Panc1 (cell line): ENCODE results near the gene MED12L. TPM values are rescaled to one million over a fixed set of nuclear protein-coding genes. Genes with fewer than 3 reads are reported as not detected.

Experiments used
- ATAC-seq: fragments of 200-7000 bp; cut with Tn5 transposase; 2 replicates; pipeline ENCODE4 v1.9.1; 2020; ENCODE audit warnings: mild to moderate bottlenecking, moderate library complexity
- BruUV-seq: library from RNA; stranded (reverse); fragments of 400-500 nt; replicated peaks from 2 replicates; lab custom pipeline; 2021; lab: Mats Ljungman, UMichigan
- CTCF ChIA-PET: fragments of 300-600 bp; sonication (Branson Sonifier 250); formaldehyde crosslinking; loops from one replicate; lab custom pipeline; 2022; ENCODE audit warnings: antibody characterized with exemption; lab: Charles Lee
- POLR2A ChIA-PET: fragments of 300-600 bp; sonication (Branson Sonifier 250); formaldehyde crosslinking; loops from one replicate; lab custom pipeline; 2022; ENCODE audit warnings: antibody characterized with exemption; lab: Charles Lee
- DNase-seq: peaks from one replicate; pipeline ENCODE4 v3.0.0-alpha.2; 2010; ENCODE audit warnings: low read depth, low spot score
- H3K27ac ChIP-seq: 2 replicates; pipeline ENCODE4 v1.5.1; 2011; ENCODE audit warnings: mild to moderate bottlenecking, low read length, inconsistent platforms
- H3K27me3 ChIP-seq: fragments of 200-500 bp; sonication (Bioruptor generic); 2 replicates; pipeline ENCODE4 v1.6.0; 2014; ENCODE audit warnings: low read length, inconsistent platforms; ENCODE audit not compliant: control insufficient read depth, insufficient read depth
- H3K36me3 ChIP-seq: fragments of 200-500 bp; sonication (Bioruptor generic); 2 replicates; pipeline ENCODE4 v1.5.1; 2014; ENCODE audit warnings: inconsistent platforms, mild to moderate bottlenecking, low read length, moderate library complexity; ENCODE audit not compliant: control insufficient read depth, insufficient read depth
- H3K4me1 ChIP-seq: 2 replicates; pipeline ENCODE4 v1.5.1; 2011; ENCODE audit warnings: inconsistent platforms, mild to moderate bottlenecking, low read length, moderate library complexity; ENCODE audit not compliant: control insufficient read depth, insufficient read depth
- H3K4me3 ChIP-seq, 2 experiments: 2 replicates each; pipeline ENCODE4 v1.5.1; 2011 to 2012; ENCODE audit warnings: low read depth in 2 of 2, low read length in 2 of 2, mild to moderate bottlenecking in 2 of 2, inconsistent platforms in 1 of 2, moderate library complexity in 1 of 2
- H3K9me3 ChIP-seq: fragments of 200-500 bp; sonication (Bioruptor generic); 2 replicates; pipeline ENCODE4 v1.5.1; 2014; ENCODE audit warnings: low read depth, mild to moderate bottlenecking, inconsistent platforms, low read length, moderate library complexity; ENCODE audit not compliant: control insufficient read depth, insufficient read depth
- POLR2AphosphoS5 ChIP-seq: IDR thresholded peaks from 2 replicates; pipeline ENCODE4 v1.6.1; 2012; ENCODE audit warnings: mild to moderate bottlenecking, low read depth, low read length, moderate library complexity
- SIN3A ChIP-seq: IDR thresholded peaks from 2 replicates; pipeline ENCODE4 v1.6.1; 2012; ENCODE audit warnings: low read depth, mild to moderate bottlenecking, low read length, moderate library complexity, borderline replicate concordance; ENCODE audit not compliant: insufficient read depth
- TCF7L2 ChIP-seq: IDR thresholded peaks from 2 replicates; pipeline ENCODE4 v1.6.1; 2011; ENCODE audit warnings: mild to moderate bottlenecking, low read depth, low read length, inconsistent platforms
- in situ Hi-C: cut with HindIII; loops from 2 replicates; pipeline ENCODE4 v1.10.0; 2016; ENCODE audit warnings: low sequenced_read_pairs, low pct_unique_long_range_greater_than_20kb
- intact Hi-C: fragments of 100-400 bp; cut with micrococcal nuclease; formaldehyde crosslinking; loops from one replicate; pipeline ENCODE4 v1.10.0; 2022; ENCODE audit not compliant: unreplicated experiment
- total RNA-seq: library from RNA; stranded (reverse); gene quantifications from one replicate; pipeline ENCODE4 v1.2.1, GENCODE V29; 2021; ENCODE audit not compliant: unreplicated experiment
- TF ChIP-seq, protein P1 (sequence below): fragments of 450-650 bp; IDR thresholded peaks from 2 replicates; pipeline ENCODE4 v1.5.1; 2017; ENCODE audit warnings: mild to moderate bottlenecking
- TF ChIP-seq, protein P2 (sequence below), 2 experiments: IDR thresholded peaks; 2 replicates each; pipeline ENCODE4 v1.6.1; 2011 to 2012; ENCODE audit warnings: low read depth in 2 of 2, control low read depth in 1 of 2, low read length in 1 of 2, mild to moderate bottlenecking in 1 of 2, moderate library complexity in 1 of 2; ENCODE audit not compliant: insufficient read depth in 1 of 2

The MED12L gene
- total RNA-seq, 1 experiment from 2014 or later = 2.8 TPM

DNA sequence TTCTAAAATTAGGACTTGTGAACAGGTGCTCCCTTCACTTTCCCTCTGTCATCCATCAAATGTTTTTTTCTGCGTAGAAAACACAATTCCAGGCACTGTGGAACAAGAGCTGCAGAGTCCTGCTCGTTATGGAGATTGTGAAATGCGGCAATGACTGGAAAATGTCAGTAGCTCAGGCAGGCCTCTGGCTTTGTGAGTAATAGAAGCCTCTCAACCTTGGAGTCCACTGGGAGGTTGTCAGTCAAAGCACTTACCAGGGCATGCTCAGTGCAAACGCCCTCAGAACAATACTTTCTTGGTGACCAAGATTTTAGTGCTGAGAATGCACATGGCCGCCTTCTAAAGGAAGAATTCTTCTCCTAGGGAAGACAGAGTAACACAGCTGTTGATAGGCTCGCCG, 26.7 kb upstream of the MED12L start:
- H3K4me3 ChIP-seq = no peak overlapping the region
- CTCF ChIA-PET = no interaction called here
- H3K36me3 ChIP-seq = no peaks in the 10 kb centered on the region
- intact Hi-C loops = no loop called here
- in situ Hi-C loops = no loop called here
- H3K27ac ChIP-seq = no peak overlapping the region
- no TSS peak for BruUV-seq
- no peaks in the 10 kb centered on the region for H3K4me1 ChIP-seq
- H3K27me3 ChIP-seq = peaks cover 4% of the 10 kb centered on the region
- no peak for DNase-seq
- ATAC-seq = no peak
- TF ChIP-seq POLR2AphosphoS5 = no peak
- TF ChIP-seq, protein P1, sequence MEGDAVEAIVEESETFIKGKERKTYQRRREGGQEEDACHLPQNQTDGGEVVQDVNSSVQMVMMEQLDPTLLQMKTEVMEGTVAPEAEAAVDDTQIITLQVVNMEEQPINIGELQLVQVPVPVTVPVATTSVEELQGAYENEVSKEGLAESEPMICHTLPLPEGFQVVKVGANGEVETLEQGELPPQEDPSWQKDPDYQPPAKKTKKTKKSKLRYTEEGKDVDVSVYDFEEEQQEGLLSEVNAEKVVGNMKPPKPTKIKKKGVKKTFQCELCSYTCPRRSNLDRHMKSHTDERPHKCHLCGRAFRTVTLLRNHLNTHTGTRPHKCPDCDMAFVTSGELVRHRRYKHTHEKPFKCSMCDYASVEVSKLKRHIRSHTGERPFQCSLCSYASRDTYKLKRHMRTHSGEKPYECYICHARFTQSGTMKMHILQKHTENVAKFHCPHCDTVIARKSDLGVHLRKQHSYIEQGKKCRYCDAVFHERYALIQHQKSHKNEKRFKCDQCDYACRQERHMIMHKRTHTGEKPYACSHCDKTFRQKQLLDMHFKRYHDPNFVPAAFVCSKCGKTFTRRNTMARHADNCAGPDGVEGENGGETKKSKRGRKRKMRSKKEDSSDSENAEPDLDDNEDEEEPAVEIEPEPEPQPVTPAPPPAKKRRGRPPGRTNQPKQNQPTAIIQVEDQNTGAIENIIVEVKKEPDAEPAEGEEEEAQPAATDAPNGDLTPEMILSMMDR = no peak
- TF ChIP-seq, protein P2, sequence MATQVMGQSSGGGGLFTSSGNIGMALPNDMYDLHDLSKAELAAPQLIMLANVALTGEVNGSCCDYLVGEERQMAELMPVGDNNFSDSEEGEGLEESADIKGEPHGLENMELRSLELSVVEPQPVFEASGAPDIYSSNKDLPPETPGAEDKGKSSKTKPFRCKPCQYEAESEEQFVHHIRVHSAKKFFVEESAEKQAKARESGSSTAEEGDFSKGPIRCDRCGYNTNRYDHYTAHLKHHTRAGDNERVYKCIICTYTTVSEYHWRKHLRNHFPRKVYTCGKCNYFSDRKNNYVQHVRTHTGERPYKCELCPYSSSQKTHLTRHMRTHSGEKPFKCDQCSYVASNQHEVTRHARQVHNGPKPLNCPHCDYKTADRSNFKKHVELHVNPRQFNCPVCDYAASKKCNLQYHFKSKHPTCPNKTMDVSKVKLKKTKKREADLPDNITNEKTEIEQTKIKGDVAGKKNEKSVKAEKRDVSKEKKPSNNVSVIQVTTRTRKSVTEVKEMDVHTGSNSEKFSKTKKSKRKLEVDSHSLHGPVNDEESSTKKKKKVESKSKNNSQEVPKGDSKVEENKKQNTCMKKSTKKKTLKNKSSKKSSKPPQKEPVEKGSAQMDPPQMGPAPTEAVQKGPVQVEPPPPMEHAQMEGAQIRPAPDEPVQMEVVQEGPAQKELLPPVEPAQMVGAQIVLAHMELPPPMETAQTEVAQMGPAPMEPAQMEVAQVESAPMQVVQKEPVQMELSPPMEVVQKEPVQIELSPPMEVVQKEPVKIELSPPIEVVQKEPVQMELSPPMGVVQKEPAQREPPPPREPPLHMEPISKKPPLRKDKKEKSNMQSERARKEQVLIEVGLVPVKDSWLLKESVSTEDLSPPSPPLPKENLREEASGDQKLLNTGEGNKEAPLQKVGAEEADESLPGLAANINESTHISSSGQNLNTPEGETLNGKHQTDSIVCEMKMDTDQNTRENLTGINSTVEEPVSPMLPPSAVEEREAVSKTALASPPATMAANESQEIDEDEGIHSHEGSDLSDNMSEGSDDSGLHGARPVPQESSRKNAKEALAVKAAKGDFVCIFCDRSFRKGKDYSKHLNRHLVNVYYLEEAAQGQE (IDR thresholded peaks at IDR 0.05; ENCODE audit: insufficient read depth in 1 of 2, low read depth in 2 of 2, low read length in 1 of 2) = no peak
- TF ChIP-seq SIN3A = no peak
- no peak for TF ChIP-seq TCF7L2
- POLR2A ChIA-PET = interaction anchor here (0.6 kb wide), 2 partner anchors 34 to 313 kb away, joined by 3 to 17 read pairs; no protein-coding TSS in a partner anchor
- H3K9me3 ChIP-seq = no peaks in the 10 kb centered on the region

DNA sequence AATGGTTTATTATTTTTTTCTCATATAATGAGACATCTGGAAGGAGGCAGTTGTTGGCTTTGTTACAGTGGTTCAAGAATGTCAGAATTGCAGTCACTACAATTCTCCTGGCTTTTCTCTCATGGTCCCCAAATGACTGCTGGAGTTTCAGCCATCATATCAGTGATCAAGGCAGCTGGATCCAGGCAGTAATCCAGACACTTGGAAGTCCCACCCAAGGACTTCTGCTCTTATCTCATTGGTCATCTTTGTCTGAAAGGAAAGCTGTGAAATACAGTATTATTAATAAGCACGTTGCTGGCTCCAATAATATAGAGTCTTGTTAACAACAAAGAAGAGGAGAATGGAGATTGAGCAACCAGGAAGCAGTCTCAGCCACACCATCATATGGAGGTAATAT, 22.9 kb upstream of the MED12L start:
- no peak overlapping the region for H3K27ac ChIP-seq
- in situ Hi-C loops = no loop called here
- intact Hi-C loops = no loop called here
- 0 out of 2 replicates have a peak, but pooled peaks cover 2% of the 10 kb centered on the region for H3K27me3 ChIP-seq
- no peak for DNase-seq
- no peak for ATAC-seq
- no peak overlapping the region for H3K4me3 ChIP-seq
- no peaks in the 10 kb centered on the region for H3K36me3 ChIP-seq
- ChIA-PET POLR2A (no interaction called here), CTCF (no interaction called here)
- TF ChIP-seq SIN3A = no peak
- TF ChIP-seq, protein P1 = no peak
- TF ChIP-seq, protein P2 (IDR thresholded peaks at IDR 0.05; ENCODE audit: insufficient read depth in 1 of 2, low read depth in 2 of 2, low read length in 1 of 2) = no peak
- TF ChIP-seq TCF7L2 = no peak
- no peak for TF ChIP-seq POLR2AphosphoS5
- H3K4me1 ChIP-seq = no peaks in the 10 kb centered on the region
- no TSS peak for BruUV-seq
- H3K9me3 ChIP-seq = no peaks in the 10 kb centered on the region
